ENCODE results near the gene CFAP54.

Gene CFAP54

GRCh38 chr12:96489392-96490056 is at the start of gene CFAP54:
Gene CFAP54 (plus strand): TSS chr12:96489577. CDS start chr12:96489610, 33 bp downstream.
- peak; percentile 71 for DNase-seq (ENCODE audit: low read depth, low spot score)
- Histone ChIP-seq H3K27me3 (ENCODE audit: control insufficient read depth, insufficient read depth, low read length) (no peaks in the 10 kb centered on the region), H3K4me1 (ENCODE audit: control insufficient read depth, insufficient read depth, low read length) (no peaks in the 10 kb centered on the region), H3K27ac (ENCODE audit: low read length) (no peak within 1 kb of the TSS), H3K9me3 (ENCODE audit: control insufficient read depth, insufficient read depth, low read length) (no peaks in the 10 kb centered on the region), H3K36me3 (ENCODE audit: control insufficient read depth, insufficient read depth, low read length) (no peaks in the 10 kb centered on the region), H3K4me3 (ENCODE audit: low read length) (peak within 1 kb of the TSS; percentile 96; the same call in 1 of the 2 replicates)
- no CpG with 5 or more reads among the region's 53 CpGs for WGBS (ENCODE audit: insufficient coverage, insufficient read length)

GRCh38 chr12:96441816-96442215 is 47.6 kb upstream of the CFAP54 start:
- DNase-seq (ENCODE audit: low read depth, low spot score): no peak
- WGBS (ENCODE audit: insufficient coverage, insufficient read length): no CpG with 5 or more reads among the region's 3 CpGs
- H3K27ac ChIP-seq (ENCODE audit: low read length): no peak overlapping the region

GRCh38 chr12:96442906-96443305 is 46.5 kb upstream of the CFAP54 start:
- 100% methylated on average over 1 of the region's 3 CpGs for WGBS (ENCODE audit: insufficient coverage, insufficient read length)
- Histone ChIP-seq H3K9me3 (ENCODE audit: control insufficient read depth, insufficient read depth, low read length) (no peaks in the 10 kb centered on the region), H3K4me1 (ENCODE audit: control insufficient read depth, insufficient read depth, low read length) (no peaks in the 10 kb centered on the region), H3K27ac (ENCODE audit: low read length) (no peak overlapping the region), H3K36me3 (ENCODE audit: control insufficient read depth, insufficient read depth, low read length) (no peaks in the 10 kb centered on the region), H3K27me3 (ENCODE audit: control insufficient read depth, insufficient read depth, low read length) (no peaks in the 10 kb centered on the region), H3K4me3 (ENCODE audit: low read length) (no peak overlapping the region)
- no peak for DNase-seq (ENCODE audit: low read depth, low spot score)

More at GRCh38 chr12:96441816-96442215, 47.6 kb upstream of the CFAP54 start:
- Histone ChIP-seq H3K27me3 (ENCODE audit: control insufficient read depth, insufficient read depth, low read length) (no peaks in the 10 kb centered on the region), H3K4me1 (ENCODE audit: control insufficient read depth, insufficient read depth, low read length) (no peaks in the 10 kb centered on the region), H3K4me3 (ENCODE audit: low read length) (no peak overlapping the region), H3K36me3 (ENCODE audit: control insufficient read depth, insufficient read depth, low read length) (no peaks in the 10 kb centered on the region), H3K9me3 (ENCODE audit: control insufficient read depth, insufficient read depth, low read length) (no peaks in the 10 kb centered on the region)

GRCh38 chr12:96444399-96444798 is 45.0 kb upstream of the CFAP54 start:
- Histone ChIP-seq H3K4me1 (ENCODE audit: control insufficient read depth, insufficient read depth, low read length) (no peaks in the 10 kb centered on the region), H3K27ac (ENCODE audit: low read length) (no peak overlapping the region), H3K36me3 (ENCODE audit: control insufficient read depth, insufficient read depth, low read length) (no peaks in the 10 kb centered on the region), H3K27me3 (ENCODE audit: control insufficient read depth, insufficient read depth, low read length) (no peaks in the 10 kb centered on the region), H3K4me3 (ENCODE audit: low read length) (no peak overlapping the region), H3K9me3 (ENCODE audit: control insufficient read depth, insufficient read depth, low read length) (no peaks in the 10 kb centered on the region)
- DNase-seq (ENCODE audit: low read depth, low spot score): no peak
- no CpG with 5 or more reads among the region's 10 CpGs for WGBS (ENCODE audit: insufficient coverage, insufficient read length)

- no peak for DNase-seq (ENCODE audit: low read depth, low spot score)
- Histone ChIP-seq H3K36me3 (ENCODE audit: control insufficient read depth, insufficient read depth, low read length) (no peaks in the 10 kb centered on the region), H3K4me3 (ENCODE audit: low read length) (no peak overlapping the region), H3K4me1 (ENCODE audit: control insufficient read depth, insufficient read depth, low read length) (no peaks in the 10 kb centered on the region), H3K27ac (ENCODE audit: low read length) (no peak overlapping the region), H3K9me3 (ENCODE audit: control insufficient read depth, insufficient read depth, low read length) (no peaks in the 10 kb centered on the region), H3K27me3 (ENCODE audit: control insufficient read depth, insufficient read depth, low read length) (no peaks in the 10 kb centered on the region)
- no CpG with 5 or more reads among the region's 6 CpGs for WGBS (ENCODE audit: insufficient coverage, insufficient read length)
These were observed 43.4 kb upstream of the CFAP54 start for GRCh38 chr12:96445691-96446583.

GRCh38 chr12:96447256-96447655 is 42.1 kb upstream of the CFAP54 start:
- H3K36me3 ChIP-seq (ENCODE audit: control insufficient read depth, insufficient read depth, low read length): no peaks in the 10 kb centered on the region
- H3K27me3 ChIP-seq (ENCODE audit: control insufficient read depth, insufficient read depth, low read length): no peaks in the 10 kb centered on the region
- no peak overlapping the region for H3K4me3 ChIP-seq (ENCODE audit: low read length)
- H3K9me3 ChIP-seq (ENCODE audit: control insufficient read depth, insufficient read depth, low read length): no peaks in the 10 kb centered on the region
- DNase-seq (ENCODE audit: low read depth, low spot score): no peak
- no CpG with 5 or more reads among the region's 3 CpGs for WGBS (ENCODE audit: insufficient coverage, insufficient read length)
- H3K4me1 ChIP-seq (ENCODE audit: control insufficient read depth, insufficient read depth, low read length): no peaks in the 10 kb centered on the region
- H3K27ac ChIP-seq (ENCODE audit: low read length): no peak overlapping the region

GRCh38 chr12:96448300-96448699 is 41.1 kb upstream of the CFAP54 start:
- no CpG with 5 or more reads among the region's 3 CpGs for WGBS (ENCODE audit: insufficient coverage, insufficient read length)

GRCh38 chr12:96452261-96452922 is 37.0 kb upstream of the CFAP54 start:
- DNase-seq (ENCODE audit: low read depth, low spot score): no peak
- no peaks in the 10 kb centered on the region for H3K4me1 ChIP-seq (ENCODE audit: control insufficient read depth, insufficient read depth, low read length)
- WGBS (ENCODE audit: insufficient coverage, insufficient read length): no CpG with 5 or more reads among the region's 3 CpGs
- no peaks in the 10 kb centered on the region for H3K27me3 ChIP-seq (ENCODE audit: control insufficient read depth, insufficient read depth, low read length)
- no peaks in the 10 kb centered on the region for H3K9me3 ChIP-seq (ENCODE audit: control insufficient read depth, insufficient read depth, low read length)
- H3K36me3 ChIP-seq (ENCODE audit: control insufficient read depth, insufficient read depth, low read length): no peaks in the 10 kb centered on the region
- H3K4me3 ChIP-seq (ENCODE audit: low read length): no peak overlapping the region
- no peak overlapping the region for H3K27ac ChIP-seq (ENCODE audit: low read length)

More at GRCh38 chr12:96448300-96448699, 41.1 kb upstream of the CFAP54 start:
- Histone ChIP-seq H3K36me3 (ENCODE audit: control insufficient read depth, insufficient read depth, low read length) (no peaks in the 10 kb centered on the region), H3K4me1 (ENCODE audit: control insufficient read depth, insufficient read depth, low read length) (no peaks in the 10 kb centered on the region), H3K4me3 (ENCODE audit: low read length) (no peak overlapping the region), H3K27ac (ENCODE audit: low read length) (no peak overlapping the region), H3K9me3 (ENCODE audit: control insufficient read depth, insufficient read depth, low read length) (no peaks in the 10 kb centered on the region), H3K27me3 (ENCODE audit: control insufficient read depth, insufficient read depth, low read length) (no peaks in the 10 kb centered on the region)
- DNase-seq (ENCODE audit: low read depth, low spot score): no peak

GRCh38 chr12:96454396-96454795 is 35.0 kb upstream of the CFAP54 start:
- no peak for DNase-seq (ENCODE audit: low read depth, low spot score)
- H3K36me3 ChIP-seq (ENCODE audit: control insufficient read depth, insufficient read depth, low read length): no peaks in the 10 kb centered on the region

GRCh38 chr12:96456265-96456974 is 33.0 kb upstream of the CFAP54 start:
- Histone ChIP-seq H3K27ac (ENCODE audit: low read length) (no peak overlapping the region), H3K9me3 (ENCODE audit: control insufficient read depth, insufficient read depth, low read length) (no peaks in the 10 kb centered on the region), H3K4me1 (ENCODE audit: control insufficient read depth, insufficient read depth, low read length) (no peaks in the 10 kb centered on the region), H3K4me3 (ENCODE audit: low read length) (no peak overlapping the region), H3K27me3 (ENCODE audit: control insufficient read depth, insufficient read depth, low read length) (no peaks in the 10 kb centered on the region), H3K36me3 (ENCODE audit: control insufficient read depth, insufficient read depth, low read length) (no peaks in the 10 kb centered on the region)
- DNase-seq (ENCODE audit: low read depth, low spot score): no peak
- WGBS (ENCODE audit: insufficient coverage, insufficient read length): 100% methylated on average over 2 of the region's 5 CpGs

More at GRCh38 chr12:96454396-96454795, 35.0 kb upstream of the CFAP54 start:
- H3K27ac ChIP-seq (ENCODE audit: low read length): no peak overlapping the region
- no peak overlapping the region for H3K4me3 ChIP-seq (ENCODE audit: low read length)
- H3K9me3 ChIP-seq (ENCODE audit: control insufficient read depth, insufficient read depth, low read length): no peaks in the 10 kb centered on the region
- no peaks in the 10 kb centered on the region for H3K4me1 ChIP-seq (ENCODE audit: control insufficient read depth, insufficient read depth, low read length)
- no peaks in the 10 kb centered on the region for H3K27me3 ChIP-seq (ENCODE audit: control insufficient read depth, insufficient read depth, low read length)

Data from iPS DF 6.9 (cell line).